Ovary (tissue), 9 donors: ENCODE measurements around the gene ABCG5. TPM values are rescaled to one million over a fixed set of nuclear protein-coding genes. Genes with fewer than 3 reads are reported as not detected.

Experiments
- DNase-seq, 5 donors: peaks; one replicate each; pipeline ENCODE4 v3.0.0-alpha.2; 2019 to 2020
- H3K27ac ChIP-seq, 2 donors: fragments of 200-600 bp; one replicate each; pipeline versions ENCODE4 v1.5.1 to v1.8.0; 2019 to 2022
- H3K27me3 ChIP-seq: fragments of 200-600 bp; one replicate; pipeline ENCODE4 v1.8.0; 2022
- H3K36me3 ChIP-seq: fragments of 200-600 bp; sonication (generic); one replicate; pipeline ENCODE4 v1.5.1; 2019
- H3K4me1 ChIP-seq: one replicate; pipeline ENCODE4 v1.8.1; 2013; ENCODE audit warnings: mild to moderate bottlenecking, moderate library complexity; ENCODE audit not compliant: insufficient read depth
- H3K4me3 ChIP-seq: fragments of 200-600 bp; sonication (generic); one replicate; pipeline ENCODE4 v1.5.1; 2017
- H3K9me3 ChIP-seq, 2 donors: fragments of 200-600 bp in 1 of 2; sonication (generic) in 1 of 2; one replicate each; pipeline versions ENCODE4 v1.5.1 to v1.8.1; 2013 to 2019; ENCODE audit warnings: mild to moderate bottlenecking in 1 of 2, moderate library complexity in 1 of 2
- EP300 ChIP-seq: sonication (generic); formaldehyde crosslinking; IDR thresholded peaks from one replicate; pipeline ENCODE4 v1.6.1; 2017; ENCODE audit warnings: antibody characterized with exemption
- POLR2A ChIP-seq: fragments of 450-650 bp; IDR thresholded peaks from one replicate; pipeline ENCODE4 v1.6.1; 2017; ENCODE audit warnings: antibody characterized with exemption, mild to moderate bottlenecking, moderate library complexity
- WGBS, 3 donors: extraction: QIAGEN DNeasy Blood & Tissue Kit in 1 of 3; methylation state at CpG; one replicate each; pipeline versions ENCODE4 v1.1.5 to v1.1.7; 2013 to 2017; 5-methylcytosine and 5-hydroxymethylcytosine counted together
- intact Hi-C, 4 donors: fragments of 100-400 bp; cut with DNase I; formaldehyde crosslinking; loops; one replicate each; pipeline versions ENCODE4 v1.11.0 to v1.15.1; 2022 to 2023
- polyA plus RNA-seq, 2 donors: library from polyadenylated mRNA; stranded (reverse); fragments of 200-250 nt in 1 of 2; fragments of 350-450 nt in 1 of 2; fragmentation: Illumina TruSeq in 1 of 2; extraction: RNeasy Lipid Tissue Mini Kit (QIAGEN cat#74804) in 1 of 2; gene quantifications; one replicate each; pipeline ENCODE4 v1.2.3, GENCODE V29; 2013 to 2014
- total RNA-seq, 7 donors: library from RNA; depleted of rRNA in 2 of 7; stranded (reverse); fragments of >200 nt in 2 of 7; fragmentation: NEBNext Ultra II Directional in 3 of 7; extraction: Animal tissue kit (Norgen Biotek cat#: 25700) in 3 of 7; gene quantifications; one replicate each; pipeline versions ENCODE4 v1.1.0 to v1.2.4, GENCODE V29; 2016 to 2023
- TF ChIP-seq, protein P1 (sequence below), 3 donors: fragments of 450-650 bp in 2 of 3; fragments of 200-600 bp in 1 of 3; IDR thresholded peaks; one replicate each; pipeline versions ENCODE4 v1.5.1 to v1.8.0; 2016 to 2022; ENCODE audit warnings: antibody characterized with exemption in 3 of 3, mild to moderate bottlenecking in 1 of 3
- donor health status: DM: no; HTN: no; CAD: no; lungs with moderate emphysema.
- donor health status: DM: no; HTN: no; CAD: no.
- donor health status: Bipolar disorder and iron deficiency.
- donor health status: DM: yes; HTN: yes; CAD: no.
- donor health status: DM: no; HTN: no; CAD: no.
- donor health status: DM: yes; HTN: yes; CAD: no.

Gene ABCG5
- total and polyA plus RNA-seq, 9 donors = 0.10 TPM; not detected in 8

DNA sequence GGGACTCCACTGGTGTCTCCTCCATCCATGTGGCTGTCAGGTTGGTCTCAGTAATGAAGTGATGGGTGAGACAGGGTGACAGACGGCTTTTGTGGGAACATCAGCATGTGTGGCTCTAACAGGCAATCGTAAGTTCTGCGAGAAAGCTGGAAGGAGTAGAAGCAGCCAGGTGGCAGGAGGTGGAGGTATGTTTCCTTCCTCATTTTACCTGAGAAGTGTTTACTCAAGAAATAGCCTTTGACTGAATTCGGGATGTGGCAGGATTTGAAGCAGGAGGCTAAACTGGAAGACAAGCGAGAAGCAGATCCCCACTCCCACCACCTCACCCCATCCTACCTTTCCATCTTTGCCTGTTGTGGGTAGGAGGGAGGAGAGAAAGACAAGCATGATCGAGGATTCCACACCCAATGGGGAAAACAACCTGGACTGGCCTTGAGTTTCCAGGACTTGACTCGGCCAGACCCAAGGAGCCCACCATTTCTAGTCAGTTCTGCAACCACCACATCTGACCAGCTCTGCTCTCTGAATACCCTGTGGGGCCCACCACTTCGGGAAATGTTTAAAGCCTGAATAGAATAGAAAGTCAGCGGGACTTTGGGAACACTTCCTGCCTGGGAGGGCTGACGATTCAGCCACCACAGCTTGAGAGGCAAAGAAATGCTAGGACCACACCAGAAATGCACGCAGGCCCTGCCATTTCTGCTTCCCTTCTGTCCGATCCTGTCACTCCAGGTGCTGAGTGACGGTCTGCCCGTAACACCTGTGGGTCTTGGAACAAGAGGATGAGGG, 1.3 kb upstream of the ABCG5 start:
- Histone ChIP-seq H3K4me1 (no peaks in the 10 kb centered on the region), H3K36me3 (no peaks in the 10 kb centered on the region), H3K4me3 (no peak overlapping the region), H3K27ac (no peak overlapping the region), H3K9me3 (no peaks in the 10 kb centered on the region), H3K27me3 (no peaks in the 10 kb centered on the region)
- 88 to 89% (median 88%) methylated on average over 14 of the region's 14 CpGs for WGBS, 3 donors
- intact Hi-C loops = no loop called here
- no peak for DNase-seq
- TF ChIP-seq EP300 = no peak
- TF ChIP-seq, protein P1, sequence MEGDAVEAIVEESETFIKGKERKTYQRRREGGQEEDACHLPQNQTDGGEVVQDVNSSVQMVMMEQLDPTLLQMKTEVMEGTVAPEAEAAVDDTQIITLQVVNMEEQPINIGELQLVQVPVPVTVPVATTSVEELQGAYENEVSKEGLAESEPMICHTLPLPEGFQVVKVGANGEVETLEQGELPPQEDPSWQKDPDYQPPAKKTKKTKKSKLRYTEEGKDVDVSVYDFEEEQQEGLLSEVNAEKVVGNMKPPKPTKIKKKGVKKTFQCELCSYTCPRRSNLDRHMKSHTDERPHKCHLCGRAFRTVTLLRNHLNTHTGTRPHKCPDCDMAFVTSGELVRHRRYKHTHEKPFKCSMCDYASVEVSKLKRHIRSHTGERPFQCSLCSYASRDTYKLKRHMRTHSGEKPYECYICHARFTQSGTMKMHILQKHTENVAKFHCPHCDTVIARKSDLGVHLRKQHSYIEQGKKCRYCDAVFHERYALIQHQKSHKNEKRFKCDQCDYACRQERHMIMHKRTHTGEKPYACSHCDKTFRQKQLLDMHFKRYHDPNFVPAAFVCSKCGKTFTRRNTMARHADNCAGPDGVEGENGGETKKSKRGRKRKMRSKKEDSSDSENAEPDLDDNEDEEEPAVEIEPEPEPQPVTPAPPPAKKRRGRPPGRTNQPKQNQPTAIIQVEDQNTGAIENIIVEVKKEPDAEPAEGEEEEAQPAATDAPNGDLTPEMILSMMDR (IDR thresholded peaks at IDR 0.05) = no peak
- TF ChIP-seq POLR2A = no peak

DNA sequence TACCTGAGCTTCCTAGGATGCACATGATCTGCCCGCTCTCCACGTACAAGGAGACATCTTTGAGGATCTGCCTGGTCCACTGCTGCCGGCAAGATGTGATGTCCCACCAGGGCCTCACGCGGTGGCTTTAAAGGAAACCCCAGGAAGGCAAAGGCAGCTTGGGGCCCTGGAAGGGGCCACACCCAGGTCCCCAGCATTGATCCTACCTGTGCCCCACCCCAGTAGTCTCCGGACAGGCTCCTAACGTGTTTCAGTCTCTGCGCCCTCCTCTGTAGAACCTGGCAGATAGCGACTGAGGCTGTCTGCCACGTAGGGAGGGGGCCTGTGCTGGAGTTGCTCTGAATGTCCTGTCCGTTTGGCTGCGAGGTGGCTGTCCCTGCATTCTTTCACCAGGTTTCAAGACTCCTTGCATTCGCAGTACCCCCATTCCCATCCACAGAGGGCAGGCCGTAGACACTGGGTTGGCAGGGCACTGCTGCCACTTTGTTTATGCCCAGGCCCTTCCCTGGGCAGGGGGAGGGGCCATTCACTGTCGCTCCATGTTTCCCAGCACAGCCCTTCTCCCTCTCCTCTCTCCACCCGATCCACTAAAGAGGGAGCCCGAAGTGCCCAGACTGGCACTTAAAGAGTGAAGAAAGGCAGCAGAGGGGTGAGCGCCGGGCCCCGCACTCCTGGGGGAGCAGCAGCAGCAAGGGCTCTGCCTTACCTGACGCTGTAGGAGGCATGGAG, 644 bp downstream of the ABCG5 start:
- Histone ChIP-seq H3K9me3 (no peaks in the 10 kb centered on the region), H3K4me3 (no peak overlapping the region), H3K36me3 (no peaks in the 10 kb centered on the region), H3K27me3 (no peaks in the 10 kb centered on the region), H3K4me1 (no peaks in the 10 kb centered on the region), H3K27ac (no peak overlapping the region)
- WGBS, 3 donors = 89 to 95% (median 92%) methylated on average over 21 of the region's 21 CpGs
- intact Hi-C loops = no loop called here
- no peak for DNase-seq
- no peak for TF ChIP-seq EP300
- TF ChIP-seq POLR2A = no peak
- TF ChIP-seq, protein P1 (IDR thresholded peaks at IDR 0.05) = no peak

DNA sequence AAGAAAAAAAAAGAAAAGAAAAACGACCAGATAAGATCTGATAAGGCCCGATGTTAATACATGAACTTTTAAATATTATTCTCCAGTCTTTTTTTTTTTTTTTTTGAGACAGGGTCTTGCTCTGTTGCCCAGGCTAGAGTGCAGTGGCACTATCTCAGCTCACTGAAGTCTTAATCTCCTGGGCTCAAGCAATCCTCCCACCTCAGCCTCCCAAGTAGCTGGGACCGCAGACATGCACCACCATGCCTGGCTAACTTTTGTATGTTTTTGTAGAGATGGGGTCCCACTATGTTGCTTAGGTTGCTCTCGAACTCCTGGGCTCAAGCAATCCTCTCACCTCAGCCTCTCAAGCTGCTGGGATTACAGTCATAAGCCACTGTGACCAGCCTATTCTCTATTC, 1.6 kb downstream of the ABCG5 start:
- TF ChIP-seq, protein P1 (IDR thresholded peaks at IDR 0.05) = no peak
- TF ChIP-seq EP300 (no peak), POLR2A (no peak)
- intact Hi-C loops = no loop called here
- no peaks in the 10 kb centered on the region for H3K27me3 ChIP-seq
- H3K36me3 ChIP-seq = no peaks in the 10 kb centered on the region
- WGBS, 3 donors = 72 to 75% (median 72%) methylated on average over 4 of the region's 4 CpGs
- no peaks in the 10 kb centered on the region for H3K9me3 ChIP-seq
- DNase-seq = no peak
- no peaks in the 10 kb centered on the region for H3K4me1 ChIP-seq
- H3K4me3 ChIP-seq = no peak overlapping the region
- H3K27ac ChIP-seq = no peak overlapping the region

DNA sequence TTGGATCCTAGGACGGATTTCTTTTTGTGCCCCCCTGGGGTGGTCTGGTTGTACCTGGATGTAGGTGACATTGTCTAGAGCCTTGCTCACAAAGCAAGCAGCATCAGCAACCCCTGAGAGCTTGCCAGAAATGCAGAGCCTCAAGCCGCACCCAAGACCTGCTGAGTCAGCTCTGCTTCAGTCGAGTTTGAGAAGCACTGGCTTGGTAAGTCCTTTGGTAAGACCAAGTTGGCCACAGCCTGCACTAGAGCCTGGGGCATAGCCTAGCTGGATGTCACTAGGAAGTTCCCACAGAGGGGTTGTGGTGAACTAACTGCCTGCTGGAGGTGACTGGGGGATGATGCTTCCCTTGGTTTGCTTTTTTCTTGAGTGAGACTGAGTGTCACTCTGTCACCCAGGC, 6.2 kb downstream of the ABCG5 start:
- no peaks in the 10 kb centered on the region for H3K27me3 ChIP-seq
- no peak overlapping the region for H3K4me3 ChIP-seq
- no peaks in the 10 kb centered on the region for H3K4me1 ChIP-seq
- 40 to 45% (median 42%) methylated on average over 3 of the region's 3 CpGs for WGBS, 3 donors
- intact Hi-C loops = no loop called here
- no peak overlapping the region for H3K27ac ChIP-seq
- H3K9me3 ChIP-seq = no peaks in the 10 kb centered on the region
- DNase-seq = no peak
- TF ChIP-seq, protein P1 (IDR thresholded peaks at IDR 0.05) = no peak
- TF ChIP-seq POLR2A = no peak
- no peak for TF ChIP-seq EP300
- no peaks in the 10 kb centered on the region for H3K36me3 ChIP-seq
